GM19238 (cell line): Measurements from ENCODE around the gene PNCK.
"Not testable (repeated sequence)": the region's sequence is repeated elsewhere in the genome, so short reads cannot be mapped to it uniquely, and the experiment has no call there.

Experiments used
- DNase-seq: peaks from one replicate; pipeline ENCODE4 v3.0.0; 2011; ENCODE audit warnings: low spot score; ENCODE audit not compliant: insufficient read length

Gene PNCK

DNA sequence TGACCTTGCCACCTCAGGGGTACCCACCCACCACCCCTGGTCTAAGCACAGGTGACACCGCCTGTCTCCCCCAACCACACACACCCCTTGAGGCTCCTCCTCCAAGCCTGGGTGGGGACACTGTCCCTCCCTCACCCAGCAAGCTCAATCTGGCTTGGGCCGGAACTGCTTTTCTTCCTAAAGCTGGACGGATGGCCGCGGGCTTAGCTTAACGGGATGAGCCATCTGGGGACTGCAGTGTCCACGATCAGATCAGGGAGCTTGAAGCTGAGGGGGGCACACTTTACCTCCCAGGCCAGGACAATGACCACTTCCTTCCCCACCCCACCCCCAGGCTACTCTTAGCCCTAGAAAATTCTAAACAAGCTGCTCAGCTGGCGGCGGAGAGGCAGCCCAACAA is 13.1 kb upstream of the PNCK start:
- no peak for DNase-seq

DNA sequence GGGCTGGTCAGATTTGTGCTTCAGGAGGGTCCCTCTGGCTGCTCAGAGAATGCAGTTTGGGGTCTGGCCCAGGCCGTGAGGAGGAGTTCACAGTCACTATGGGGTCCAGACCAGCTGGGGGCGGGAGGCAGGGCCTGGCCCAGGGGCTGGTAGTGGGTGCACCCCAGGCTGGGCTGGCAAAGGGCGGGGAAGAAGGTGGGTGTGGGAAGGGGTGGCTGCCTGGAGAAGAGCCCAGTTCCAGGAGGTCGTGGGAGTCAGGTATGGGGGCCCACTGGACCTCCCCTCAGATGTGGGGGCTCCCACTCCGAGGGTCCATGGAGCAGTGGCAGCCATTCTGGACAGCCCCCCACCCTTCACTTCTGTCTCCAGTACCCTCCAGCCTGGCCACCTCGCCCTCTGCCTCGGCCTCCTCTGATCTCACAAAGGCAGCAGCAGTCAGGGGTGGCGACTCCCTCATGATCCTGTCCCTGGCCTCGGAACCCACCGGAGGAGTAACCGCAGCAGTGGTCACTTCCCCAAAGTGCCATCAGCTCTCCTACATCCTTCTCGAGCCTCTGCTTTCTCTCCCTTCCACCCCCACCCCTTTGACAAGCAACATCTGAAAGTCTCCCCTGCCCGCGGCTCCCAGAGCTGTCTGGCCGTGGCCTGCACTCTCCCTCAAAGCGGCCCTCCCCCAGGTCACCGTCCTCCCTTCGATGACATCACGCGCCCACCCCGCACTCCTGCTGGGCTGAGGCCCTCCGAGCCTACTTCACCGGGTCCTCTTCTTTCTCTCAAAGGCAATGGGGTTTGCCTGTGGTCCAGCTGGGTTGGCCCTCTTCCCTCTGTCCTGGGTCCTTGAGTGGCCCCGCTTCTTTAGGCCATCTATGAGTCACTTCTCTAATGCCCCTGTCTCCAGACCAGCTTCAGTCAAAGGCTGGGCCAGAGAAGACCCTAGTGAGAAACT is 12.4 kb upstream of the PNCK start:
- DNase-seq: no peak

DNA sequence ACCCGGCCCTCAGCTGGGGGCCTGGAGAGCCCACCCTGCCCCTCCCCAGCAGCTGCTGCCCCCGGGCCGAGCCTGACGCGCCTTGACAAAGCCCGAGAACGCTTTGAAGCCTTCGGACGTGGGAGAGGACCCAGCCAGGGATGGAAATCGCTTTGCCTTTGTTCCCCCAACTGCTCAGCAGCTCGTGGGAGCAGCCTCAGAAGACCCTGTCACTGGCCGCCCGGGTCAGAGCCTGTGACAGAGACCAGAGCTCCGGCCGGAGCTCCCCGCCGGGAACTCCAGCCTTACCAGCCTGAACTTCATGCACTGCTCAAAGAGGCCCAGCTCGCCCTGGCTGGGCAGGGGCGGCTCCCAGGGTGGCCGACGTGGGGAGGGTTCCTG is 11.5 kb upstream of the PNCK start:
- no peak for DNase-seq

GRCh38 chrX:153684467-153685155 is 11.0 kb upstream of the PNCK start:
- no peak for DNase-seq

- DNase-seq: not testable (repeated sequence)
Observed at GRCh38 chrX:153683486-153683885, 9.9 kb upstream of the PNCK start.

DNA sequence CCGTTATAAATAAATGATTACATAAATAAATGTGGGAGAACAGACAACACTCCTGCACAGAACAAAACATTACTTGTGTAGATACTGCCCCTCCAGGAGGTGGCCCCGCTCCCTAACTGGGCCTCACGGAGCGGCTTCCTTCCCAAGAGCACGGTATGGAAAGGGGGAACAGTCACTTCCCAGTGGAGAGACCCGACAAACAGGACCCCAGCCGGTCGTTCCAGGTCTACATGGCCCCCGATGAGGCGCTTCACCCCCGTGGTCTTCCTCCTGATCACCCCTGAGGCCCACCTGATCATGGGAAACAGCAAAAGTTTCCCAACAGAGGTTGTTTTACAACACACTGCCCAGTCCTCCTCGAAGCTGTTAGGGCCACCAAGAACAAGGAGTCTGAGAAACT is 7.6 kb upstream of the PNCK start:
- no peak for DNase-seq

DNA sequence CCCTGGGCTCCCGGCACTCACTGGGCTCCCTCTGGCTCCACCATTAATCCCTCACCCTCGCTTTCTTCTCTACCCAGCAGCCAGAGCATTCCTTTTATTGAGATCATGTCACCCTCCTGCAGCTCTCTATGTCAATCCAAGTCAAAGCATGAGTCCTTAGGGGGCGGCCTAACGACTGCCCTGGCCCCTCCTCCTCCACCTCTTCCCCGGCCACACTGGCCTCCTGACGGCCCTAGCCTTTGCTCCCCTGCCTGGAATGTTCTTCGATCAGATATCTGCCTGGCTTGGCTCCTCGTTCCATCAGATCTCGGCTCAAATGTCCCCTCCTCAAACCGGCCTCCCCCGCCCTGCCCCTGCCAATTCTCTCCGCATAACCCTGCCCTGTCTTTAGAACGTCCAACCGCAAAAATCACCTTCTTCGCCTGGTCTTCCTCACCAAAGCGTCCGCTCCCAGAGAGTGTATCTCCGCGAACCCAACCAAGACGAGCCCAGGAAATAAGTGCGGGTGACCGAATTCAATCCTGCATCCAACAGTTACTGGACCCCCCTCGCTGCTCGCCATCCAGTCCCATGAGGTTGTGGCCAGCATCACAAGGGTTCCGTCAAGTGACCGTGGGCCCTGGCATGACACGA is 722 bp upstream of the PNCK start:
- no peak for DNase-seq

- no peak for DNase-seq
Observed at GRCh38 chrX:153672531-153673427, 834 bp downstream of the PNCK start.

DNA sequence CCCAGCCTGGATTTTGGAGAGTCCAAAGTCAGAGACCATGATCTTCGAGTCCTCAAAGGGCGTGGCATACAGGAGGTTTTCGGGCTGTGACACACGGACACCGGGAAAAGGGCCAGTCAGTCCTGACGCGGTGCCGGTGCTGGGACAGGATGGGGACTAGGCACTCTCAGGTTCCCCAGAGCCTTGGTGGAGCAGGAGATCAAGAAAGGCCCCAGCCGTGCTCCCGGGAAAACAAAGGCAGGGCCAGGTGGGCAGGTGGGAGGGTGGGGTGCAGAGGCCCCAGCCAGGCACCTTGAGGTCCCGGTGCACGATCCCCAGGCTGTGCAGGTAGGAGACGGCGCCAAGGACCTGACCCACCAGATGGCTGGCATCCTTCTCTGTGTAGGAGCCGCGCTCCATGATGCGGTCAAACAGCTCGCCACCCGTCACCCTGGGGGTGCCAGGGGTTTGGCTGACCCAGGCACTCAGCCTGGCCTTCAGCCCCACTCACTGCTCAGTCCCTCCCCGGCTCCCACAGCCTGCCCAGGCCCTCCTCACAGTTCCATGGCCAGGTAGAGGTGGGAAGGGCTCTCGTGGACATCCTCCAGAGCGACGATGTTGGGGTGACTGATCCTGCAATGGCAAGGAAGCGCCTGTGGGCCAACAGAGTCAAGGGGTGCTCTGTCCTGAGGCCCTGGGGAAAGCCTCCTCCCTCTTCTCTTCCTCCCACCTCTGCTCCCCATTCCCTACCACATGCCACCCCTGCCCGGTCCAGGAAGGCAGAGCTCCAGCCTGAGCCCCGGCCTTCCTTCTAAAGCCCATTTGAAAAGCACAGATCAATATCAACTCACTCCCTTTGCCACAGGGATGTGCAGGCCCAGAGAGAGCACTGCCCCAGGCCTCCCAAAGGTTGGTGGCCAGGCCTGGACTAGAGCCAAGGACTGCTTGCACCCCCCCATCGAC is 1.8 kb downstream of the PNCK start:
- DNase-seq: no peak

- DNase-seq: no peak
Observed at GRCh38 chrX:153670748-153671588, 2.6 kb downstream of the PNCK start.

DNA sequence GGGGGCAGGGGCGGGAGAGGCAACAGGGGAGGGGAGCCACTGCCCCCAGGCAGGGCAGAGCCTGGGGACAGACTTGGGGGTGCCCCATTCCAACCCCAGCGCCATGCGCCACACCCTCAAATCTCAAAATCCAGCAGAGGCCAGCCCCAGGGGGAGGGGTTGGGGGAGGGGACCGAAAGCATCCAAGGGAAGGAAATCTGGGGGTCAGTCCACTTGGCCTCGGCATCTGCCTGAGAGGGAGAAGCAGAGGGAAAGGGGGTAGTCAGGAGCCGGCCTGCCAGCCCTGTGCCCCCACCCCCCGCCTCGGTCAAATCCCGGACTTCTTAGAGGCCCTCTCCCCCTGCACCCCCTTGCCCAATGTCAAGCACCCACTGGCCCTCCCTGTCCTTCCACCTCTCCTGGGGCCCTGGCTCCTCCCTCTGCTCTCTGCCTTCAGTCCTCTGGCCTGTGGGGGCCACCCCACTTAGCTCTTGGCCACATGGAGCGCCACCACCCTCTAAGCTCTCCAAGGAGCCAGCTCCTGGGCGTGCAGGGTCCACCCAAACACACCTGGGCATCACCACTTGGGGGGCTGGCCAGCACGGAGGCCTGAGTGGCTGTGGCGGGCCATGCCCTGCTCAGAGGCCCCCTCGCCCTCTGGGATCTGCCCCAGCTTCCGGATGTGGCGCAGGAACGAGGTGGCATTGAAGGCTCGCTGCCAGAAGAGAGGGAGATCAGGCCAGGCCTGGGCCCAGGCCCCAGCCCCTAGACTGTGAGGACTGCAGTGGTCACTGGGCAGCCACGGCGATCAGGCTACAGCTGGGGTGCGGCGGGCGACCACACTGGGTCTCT is 3.5 kb downstream of the PNCK start:
- DNase-seq: no peak

DNA sequence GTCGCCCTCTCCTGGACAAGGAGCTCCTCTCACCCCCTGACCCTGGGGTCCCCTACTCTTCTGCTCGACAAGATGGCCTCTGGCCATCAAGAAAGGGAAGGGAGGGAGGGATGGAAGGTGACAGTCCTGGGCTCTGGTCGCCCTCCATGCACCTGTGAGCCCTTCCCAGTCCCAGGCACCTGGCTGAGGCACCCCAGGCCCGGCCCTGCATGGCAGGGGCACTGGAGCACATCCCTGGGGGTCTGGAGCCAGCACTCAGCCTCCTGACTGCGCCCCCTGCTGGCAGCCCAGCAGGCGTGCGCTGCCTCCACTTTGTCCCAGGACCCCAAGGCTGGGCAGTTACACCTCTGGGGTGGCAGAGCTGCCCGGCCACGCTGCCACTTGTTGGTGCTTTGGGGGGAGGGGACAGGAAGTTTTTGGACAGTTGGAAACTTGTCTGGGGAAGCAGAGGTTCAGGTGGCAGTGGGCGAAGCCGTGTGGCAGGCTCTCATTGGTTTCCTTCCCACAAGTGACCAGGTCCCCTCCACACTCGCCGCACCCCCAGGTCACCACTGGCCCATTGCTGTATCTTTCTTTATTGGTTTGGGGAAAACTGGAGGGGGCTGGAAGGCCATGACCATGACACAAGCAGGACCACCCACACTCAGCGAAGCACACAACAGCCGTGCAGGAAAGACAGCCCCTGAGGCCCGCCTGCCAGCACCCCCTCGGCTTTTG is 4.3 kb downstream of the PNCK start:
- peak; percentile 55 for DNase-seq

GRCh38 chrX:153668423-153669173 is 5.0 kb downstream of the PNCK start:
- DNase-seq: no peak

DNA sequence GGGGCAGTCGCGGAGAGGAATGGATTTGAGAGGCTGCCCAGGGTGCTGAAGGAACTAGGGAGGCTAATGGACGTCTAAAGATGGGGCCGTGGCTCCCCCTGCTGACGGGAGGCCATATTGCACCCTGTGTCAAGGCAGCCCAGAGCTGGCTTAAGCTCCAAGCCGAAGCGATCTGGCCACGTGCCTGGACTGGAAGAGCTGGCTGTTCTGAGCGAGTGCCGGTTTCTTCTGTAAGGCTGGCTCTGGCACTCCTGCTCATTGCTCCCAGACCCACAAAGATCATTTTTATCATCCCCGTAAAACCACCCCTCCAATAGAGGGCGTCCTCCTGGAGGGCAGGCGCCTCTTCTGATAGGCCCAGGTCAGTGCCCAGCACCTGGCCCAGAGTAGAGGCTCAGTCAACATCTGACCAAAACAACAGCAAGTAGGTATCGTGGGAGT is 5.6 kb downstream of the PNCK start:
- peak; percentile 63 for DNase-seq

DNA sequence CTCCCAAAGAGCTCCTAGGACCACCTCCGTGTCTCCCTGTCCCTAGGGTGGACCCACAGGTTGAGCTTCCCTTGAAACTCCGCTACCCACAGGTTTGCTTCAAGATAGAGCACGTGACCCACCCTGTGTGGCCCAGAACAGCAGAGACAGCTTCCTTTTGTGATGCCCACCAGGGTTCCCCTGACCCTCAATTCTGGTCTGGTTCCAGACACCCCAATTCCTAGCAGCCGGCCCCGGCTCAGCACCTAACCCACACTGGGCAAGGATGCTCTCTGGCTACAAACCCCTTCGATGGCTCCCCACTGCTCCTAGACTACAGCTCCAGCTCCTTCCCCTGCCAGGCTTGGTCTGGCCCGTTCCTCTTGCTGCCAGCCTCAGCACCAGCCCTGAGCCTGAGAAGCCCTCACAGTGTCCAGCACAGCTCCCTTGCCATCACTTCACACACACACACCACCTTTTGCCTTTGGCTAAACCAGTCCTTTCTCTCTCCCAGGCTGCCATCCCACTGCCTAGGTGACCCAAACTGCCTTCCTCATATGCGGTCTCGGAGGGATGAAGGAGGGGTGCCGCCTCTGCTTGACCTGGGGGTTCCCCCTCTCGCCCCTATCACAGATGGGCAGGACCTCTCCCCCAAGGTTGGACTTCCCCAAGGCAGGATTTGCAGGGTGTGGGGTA is 6.2 kb downstream of the PNCK start:
- DNase-seq: no peak

- DNase-seq: no peak
Observed at GRCh38 chrX:153665726-153666306, 7.8 kb downstream of the PNCK start.
